ENCODE results near the gene LIMA1. TPM values are rescaled to one million over a fixed set of nuclear protein-coding genes. Genes with fewer than 3 reads are reported as not detected.

Gene LIMA1
- total RNA-seq, 4 donors from 2014 or later = 7.4 to 24.5 (median 8.8) TPM

DNA sequence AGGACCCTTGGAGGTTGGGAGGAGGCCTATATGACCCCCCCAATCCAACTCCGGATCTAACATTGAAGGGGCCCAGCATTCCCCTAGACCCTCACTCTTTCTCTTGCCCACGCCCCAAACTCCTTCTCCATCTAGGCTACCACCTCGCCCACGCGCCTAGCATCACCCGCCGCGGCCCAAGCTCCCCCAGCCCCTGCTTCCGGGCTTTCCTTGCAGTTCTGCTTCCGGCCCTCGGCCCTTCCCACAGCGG, 116.6 kb downstream of the LIMA1 start:
- ATAC-seq = peak in 1 of 2 donors; percentile 15
- in situ Hi-C loops (cut with MboI; ENCODE audit: low sequenced_read_pairs in 4 of 4) = loop anchor here in 1 of 4 donors (10.0 kb wide), 1 partner anchor 62 kb away; the partner anchor contains the start of gene GPD1

DNA sequence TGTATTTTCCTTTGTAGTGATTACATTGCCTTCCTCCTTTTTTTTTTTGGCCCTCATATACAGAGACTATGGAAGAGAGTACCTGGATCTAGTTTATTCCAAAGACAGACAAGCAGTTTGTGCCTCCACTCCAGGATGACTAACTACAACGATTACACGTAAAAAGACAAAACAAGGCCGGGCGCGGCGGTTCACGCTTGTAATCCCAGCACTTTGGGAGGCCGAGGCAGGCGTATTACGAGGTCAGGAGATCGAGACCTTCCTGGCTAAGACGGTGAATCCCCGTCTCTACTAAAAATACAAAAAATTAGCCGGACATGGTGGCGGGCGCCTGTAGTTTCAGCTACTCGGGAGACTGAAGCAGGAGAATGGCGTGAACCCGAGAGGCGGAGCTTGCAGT, 118.4 kb downstream of the LIMA1 start:
- no peak overlapping the region for H3K27ac ChIP-seq
- DNase-seq = no peak
- H3K9me3 ChIP-seq = no peaks in the 10 kb centered on the region
- in situ Hi-C loops (cut with MboI; ENCODE audit: low sequenced_read_pairs in 4 of 4) (loop anchor here in 1 of 4 donors (10.0 kb wide), 1 partner anchor 60 kb away; the partner anchor contains the start of gene GPD1), intact Hi-C loops (cut with DNase I; ENCODE audit: low total_unique reads) (loop anchor here (5.0 kb wide), 2 partner anchors 38 to 138 kb away; partner anchors contain the start of gene RACGAP1)
- H3K36me3 ChIP-seq = no peaks in the 10 kb centered on the region
- H3K27me3 ChIP-seq = no peaks in the 10 kb centered on the region
- TF ChIP-seq POLR2A (IDR thresholded peaks at IDR 0.05) = no peak
- TF ChIP-seq CTCF (IDR thresholded peaks at IDR 0.05 in 4 of 5, conservative IDR thresholded peaks at IDR 0.05 in 1 of 5) = no peak
- no peak for ATAC-seq
- H3K4me1 ChIP-seq = peaks cover 5 to 9% of the 10 kb centered on the region in 2 donors
- H3K4me3 ChIP-seq = no peak overlapping the region

More for the DNA sequence above, 116.6 kb downstream of the LIMA1 start:
- Histone ChIP-seq H3K4me1 (peaks cover 5 to 9% of the 10 kb centered on the region in 2 donors), H3K9me3 (no peaks in the 10 kb centered on the region), H3K36me3 (no peaks in the 10 kb centered on the region), H3K27ac (peak overlapping the region; percentile 80 to 91 (median 87)), H3K27me3 (no peaks in the 10 kb centered on the region), H3K4me3 (peak overlapping the region; percentile 74 to 99 (median 92))
- TF ChIP-seq CTCF (IDR thresholded peaks at IDR 0.05 in 4 of 5, conservative IDR thresholded peaks at IDR 0.05 in 1 of 5) (no peak), POLR2A (IDR thresholded peaks at IDR 0.05) (no peak)
- intact Hi-C loops (cut with DNase I; ENCODE audit: low total_unique reads) = loop anchor here (1.0 to 5.0 kb wide), 4 partner anchors 39 to 139 kb away; partner anchors contain the start of genes RACGAP1 and SMARCD1
- no peak for DNase-seq

- Histone ChIP-seq H3K4me1 (peaks cover 5 to 9% of the 10 kb centered on the region in 2 donors), H3K4me3 (no peak overlapping the region), H3K9me3 (no peaks in the 10 kb centered on the region), H3K27me3 (no peaks in the 10 kb centered on the region), H3K27ac (no peak overlapping the region), H3K36me3 (no peaks in the 10 kb centered on the region)
- intact Hi-C loops (cut with DNase I; ENCODE audit: low total_unique reads) = no loop called here
- DNase-seq (no peak), ATAC-seq (no peak)
- in situ Hi-C loops (cut with MboI; ENCODE audit: low sequenced_read_pairs in 4 of 4) = loop anchor here in 1 of 4 donors (10.0 kb wide), 1 partner anchor 57 kb away; the partner anchor contains the start of gene GPD1
- TF ChIP-seq CTCF (IDR thresholded peaks at IDR 0.05 in 4 of 5, conservative IDR thresholded peaks at IDR 0.05 in 1 of 5) (no peak), POLR2A (IDR thresholded peaks at IDR 0.05) (no peak)
These were observed 121.1 kb downstream of the LIMA1 start for GRCh38 chr12:50162230-50162629.

DNA sequence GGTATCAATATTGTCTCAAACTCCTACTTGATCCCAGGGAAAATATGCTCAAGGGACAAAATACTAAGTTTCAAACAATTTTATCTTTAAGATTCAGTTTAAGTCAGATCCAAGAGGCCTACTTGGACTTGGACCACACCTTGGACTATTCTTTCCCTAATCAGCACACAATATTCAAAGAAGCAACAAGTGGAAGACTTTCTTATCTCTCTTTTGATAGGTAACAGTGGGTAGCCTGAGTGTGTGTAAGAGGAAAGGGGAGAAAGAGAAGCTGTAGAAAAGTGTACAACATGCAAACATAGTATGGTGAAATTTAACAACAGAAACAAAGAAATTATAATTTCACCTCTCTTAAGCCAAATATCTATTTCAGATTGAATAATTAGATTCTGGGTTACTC, 122.7 kb downstream of the LIMA1 start:
- no peak for DNase-seq
- H3K4me3 ChIP-seq = no peak overlapping the region
- no peak for ATAC-seq
- in situ Hi-C loops (cut with MboI; ENCODE audit: low sequenced_read_pairs in 4 of 4) = loop anchor here in 1 of 4 donors (10.0 kb wide), 1 partner anchor 56 kb away; the partner anchor contains the start of gene GPD1
- no peaks in the 10 kb centered on the region for H3K27me3 ChIP-seq
- TF ChIP-seq POLR2A (IDR thresholded peaks at IDR 0.05) = no peak
- H3K27ac ChIP-seq = no peak overlapping the region
- no peaks in the 10 kb centered on the region for H3K36me3 ChIP-seq
- H3K4me1 ChIP-seq = no peaks in the 10 kb centered on the region
- no peaks in the 10 kb centered on the region for H3K9me3 ChIP-seq
- intact Hi-C loops (cut with DNase I; ENCODE audit: low total_unique reads) = no loop called here

DNA sequence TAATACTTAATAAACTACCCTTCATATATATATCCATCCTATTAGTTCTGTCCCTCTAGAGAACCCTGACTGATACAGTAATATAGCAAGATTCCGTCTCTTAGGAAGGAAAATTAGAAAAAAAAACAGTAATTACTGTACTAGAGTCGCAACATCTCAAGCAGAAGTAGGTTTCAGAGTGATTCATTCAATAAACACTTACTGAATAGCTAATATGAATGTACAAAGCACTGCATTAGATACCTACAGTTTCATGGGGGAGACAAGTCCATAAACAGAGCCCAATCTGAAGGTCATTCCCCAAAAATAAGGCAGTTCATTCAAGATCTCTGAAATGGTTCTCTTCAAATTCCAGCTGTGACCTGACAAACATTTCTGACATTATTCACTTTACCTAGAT, 126.1 kb downstream of the LIMA1 start:
- no peak overlapping the region for H3K27ac ChIP-seq
- intact Hi-C loops (cut with DNase I; ENCODE audit: low total_unique reads) = no loop called here
- no peaks in the 10 kb centered on the region for H3K36me3 ChIP-seq
- H3K4me1 ChIP-seq = no peaks in the 10 kb centered on the region
- H3K4me3 ChIP-seq = no peak overlapping the region
- no peaks in the 10 kb centered on the region for H3K9me3 ChIP-seq
- H3K27me3 ChIP-seq = no peaks in the 10 kb centered on the region
- TF ChIP-seq CTCF (IDR thresholded peaks at IDR 0.05 in 4 of 5, conservative IDR thresholded peaks at IDR 0.05 in 1 of 5) (no peak), POLR2A (IDR thresholded peaks at IDR 0.05) (no peak)
- no peak for ATAC-seq
- in situ Hi-C loops (cut with MboI; ENCODE audit: low sequenced_read_pairs in 4 of 4) = no loop called here
- DNase-seq = no peak

Measured in gastrocnemius medialis (tissue), 4 donors.